ENCODE results near the gene CTIF.
A peak's percentile ranks its signal among the peaks of the same experiment; 100 is the strongest.
"Not testable (repeated sequence)": the region's sequence is repeated elsewhere in the genome, so short reads cannot be mapped to it uniquely, and the experiment has no call there.

The CTIF gene

GRCh38 chr18:48866028-48866733, 327.4 kb downstream of the CTIF start:
- DNase-seq (ENCODE audit: low read depth, low spot score): no peak

DNA sequence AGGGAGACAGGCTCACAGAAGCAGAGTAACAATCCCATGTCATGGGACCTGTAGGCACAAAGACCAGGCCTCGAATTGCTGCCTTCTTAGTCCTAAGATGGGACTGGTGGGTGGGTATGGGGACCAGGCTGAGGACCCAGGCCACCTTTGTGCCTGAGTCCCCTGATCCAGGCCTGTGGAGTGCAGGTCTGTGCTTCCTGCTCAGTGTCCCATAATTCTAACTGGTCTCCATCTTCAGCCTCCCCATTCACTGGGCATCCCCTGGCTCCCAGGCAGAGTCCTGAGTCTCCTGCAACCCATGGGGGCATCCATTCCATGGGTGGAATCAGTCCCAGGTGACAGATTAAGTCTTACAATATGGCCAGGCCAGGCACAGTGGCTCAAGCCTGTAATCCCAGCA, 328.0 kb downstream of the CTIF start:
- DNase-seq (ENCODE audit: low read depth, low spot score): no peak

- no peak for DNase-seq (ENCODE audit: low read depth, low spot score)
Measured at GRCh38 chr18:48867978-48868377, 329.1 kb downstream of the CTIF start.

GRCh38 chr18:48868468-48869466, 329.9 kb downstream of the CTIF start:
- peak; percentile 37 for DNase-seq (ENCODE audit: low read depth, low spot score)

DNA sequence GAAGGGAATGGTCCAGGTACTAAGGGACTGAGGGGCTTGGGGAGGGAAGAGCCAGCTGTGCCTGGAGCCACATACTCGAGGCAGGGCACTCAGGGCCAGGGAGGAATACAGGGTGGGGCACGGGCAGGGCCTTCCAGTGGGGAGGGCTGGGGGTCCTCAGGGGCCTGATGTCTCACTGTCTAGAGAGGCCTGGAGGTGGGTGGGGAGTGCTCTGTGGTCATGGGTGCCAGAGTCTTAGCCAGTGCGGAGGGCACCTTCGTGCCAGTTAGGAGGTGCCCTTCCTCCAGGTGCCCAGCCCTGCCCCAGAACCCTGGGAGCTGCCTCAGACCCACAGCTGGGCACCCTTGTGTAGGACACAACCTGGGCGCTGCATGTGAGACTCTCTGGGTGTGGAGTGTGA, 330.8 kb downstream of the CTIF start:
- no peak for DNase-seq (ENCODE audit: low read depth, low spot score)

- not testable (repeated sequence) for DNase-seq (ENCODE audit: low read depth, low spot score)
Measured at GRCh38 chr18:48870926-48871325, 332.1 kb downstream of the CTIF start.

GRCh38 chr18:48871391-48872166, 332.7 kb downstream of the CTIF start:
- no peak for DNase-seq (ENCODE audit: low read depth, low spot score)

- no peak for DNase-seq (ENCODE audit: low read depth, low spot score)
Measured at GRCh38 chr18:48872234-48873145, 333.7 kb downstream of the CTIF start.

GRCh38 chr18:48874233-48874632, 335.4 kb downstream of the CTIF start:
- no peak for DNase-seq (ENCODE audit: low read depth, low spot score)

DNA sequence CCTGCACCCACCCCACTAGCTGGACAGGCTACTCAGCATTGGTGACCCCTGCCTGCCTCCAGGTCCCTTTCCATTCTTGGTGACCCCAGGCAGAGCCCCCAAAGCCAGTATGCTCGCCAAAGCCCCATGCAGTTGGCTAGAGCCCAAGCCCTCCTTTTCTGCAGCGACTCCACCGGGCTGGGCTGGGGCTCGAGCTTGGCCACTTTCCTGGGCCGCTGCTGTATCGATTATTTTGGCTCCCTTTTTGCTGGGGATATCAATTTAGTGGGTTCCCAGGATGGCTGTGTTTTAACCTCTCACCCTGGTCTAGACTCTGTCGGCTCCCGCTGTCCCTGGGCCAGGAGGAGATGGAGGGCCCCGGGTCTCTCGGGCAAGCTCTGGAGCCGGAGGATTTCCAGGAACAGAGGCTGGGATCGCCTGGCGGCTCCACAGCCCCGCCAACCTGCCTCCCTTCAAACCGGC, 335.9 kb downstream of the CTIF start:
- no peak for DNase-seq (ENCODE audit: low read depth, low spot score)

- no peak for DNase-seq (ENCODE audit: low read depth, low spot score)
Measured at GRCh38 chr18:48875314-48875941, 336.6 kb downstream of the CTIF start.

- DNase-seq (ENCODE audit: low read depth, low spot score): no peak
Measured at GRCh38 chr18:48875942-48876511, 337.2 kb downstream of the CTIF start.

- no peak for DNase-seq (ENCODE audit: low read depth, low spot score)
Measured at GRCh38 chr18:48876590-48876989, 337.8 kb downstream of the CTIF start.

DNA sequence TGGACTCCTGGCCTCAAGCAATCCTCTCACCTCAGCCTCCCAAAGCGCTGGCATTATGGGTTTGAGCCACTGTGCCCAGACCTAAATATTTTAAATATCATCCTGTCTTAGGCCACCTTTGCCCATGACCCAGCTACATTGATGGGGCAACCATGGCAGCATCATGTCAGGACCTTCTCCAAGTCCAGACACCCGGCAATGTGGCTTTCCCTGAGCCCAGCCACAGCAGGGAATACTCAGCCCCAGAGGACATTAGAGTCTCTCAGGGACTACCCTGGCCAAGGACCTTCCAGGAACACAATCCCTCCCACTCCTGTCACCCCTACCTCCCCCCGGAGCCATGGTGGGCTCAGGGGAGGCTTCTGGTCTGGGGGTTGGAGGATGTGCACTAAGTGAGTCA, 339.1 kb downstream of the CTIF start:
- DNase-seq (ENCODE audit: low read depth, low spot score): no peak

GRCh38 chr18:48878471-48878870, 339.6 kb downstream of the CTIF start:
- DNase-seq (ENCODE audit: low read depth, low spot score): no peak

DNA sequence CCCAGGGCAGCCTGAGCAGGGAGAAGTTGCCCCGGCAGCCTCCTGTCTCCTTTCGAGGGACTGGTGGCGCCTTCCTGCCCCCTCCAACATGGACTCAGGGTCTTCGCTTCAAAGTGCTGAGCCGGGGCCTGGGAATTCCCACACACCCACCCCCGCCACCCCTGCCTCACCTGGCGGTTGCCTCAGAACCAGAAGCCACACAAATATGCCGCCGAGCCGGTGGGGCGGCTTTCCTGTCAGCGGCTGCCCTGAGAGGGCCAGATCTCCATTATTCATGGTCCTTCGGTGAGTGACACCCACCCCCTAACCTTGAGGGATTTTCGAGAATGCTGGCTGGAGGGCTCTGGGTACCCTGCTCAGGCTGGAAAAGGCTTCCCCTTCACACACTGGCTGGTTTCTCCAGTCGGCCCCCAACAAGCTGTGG, 340.2 kb downstream of the CTIF start:
- no peak for DNase-seq (ENCODE audit: low read depth, low spot score)

GRCh38 chr18:48880931-48881330, 342.1 kb downstream of the CTIF start:
- no peak for DNase-seq (ENCODE audit: low read depth, low spot score)

GRCh38 chr18:48882379-48882778, 343.5 kb downstream of the CTIF start:
- no peak for DNase-seq (ENCODE audit: low read depth, low spot score)

- no peak for DNase-seq (ENCODE audit: low read depth, low spot score)
Measured at GRCh38 chr18:48884306-48884705, 345.5 kb downstream of the CTIF start.

DNA sequence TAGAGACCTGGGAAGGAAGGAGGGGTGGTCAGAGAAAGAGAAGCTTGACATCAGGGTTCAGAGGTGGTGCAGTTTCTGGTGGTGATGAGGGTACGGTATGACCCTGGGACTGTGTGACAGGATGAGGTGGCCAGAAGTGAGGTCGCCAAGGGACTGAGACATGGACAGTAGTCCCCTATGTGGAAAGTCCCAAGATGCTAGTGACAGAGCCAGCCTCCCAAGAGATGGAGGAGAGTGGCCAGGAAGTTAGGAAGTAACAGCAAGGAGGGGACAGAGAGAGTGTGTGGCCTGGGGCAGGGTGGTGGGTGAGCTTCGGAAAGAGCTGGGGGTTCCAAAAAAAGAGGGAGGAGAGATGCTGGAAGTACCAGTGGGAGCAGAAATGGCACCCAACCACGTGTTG, 345.9 kb downstream of the CTIF start:
- DNase-seq (ENCODE audit: low read depth, low spot score): no peak

Data from activated CD4-positive, CD25-positive, alpha-beta regulatory T cell treated with anti-CD3 and anti-CD28 coated beads, Interleukin-2, amount 50 U/mL, for 16 hours (primary cell).